Stomach smooth muscle (tissue), 2 donors: ENCODE data around the gene SOWAHD.
A peak's percentile ranks its signal among the peaks of the same experiment; 100 is the strongest.
"Not testable (repeated sequence)": the region's sequence is repeated elsewhere in the genome, so short reads cannot be mapped to it uniquely, and the experiment has no call there.

Experiments
- H3K27ac ChIP-seq: one replicate; pipeline ENCODE4 v1.7.0; 2013; ENCODE audit warnings: mild to moderate bottlenecking, low read length, inconsistent platforms
- H3K27me3 ChIP-seq, 2 donors: one replicate each; pipeline ENCODE4 v1.7.0; 2013; ENCODE audit warnings: low read length in 2 of 2; ENCODE audit not compliant: insufficient read depth in 2 of 2, control insufficient read depth in 1 of 2
- H3K36me3 ChIP-seq, 2 donors: one replicate each; pipeline ENCODE4 v1.7.0; 2013; ENCODE audit warnings: low read length in 2 of 2; ENCODE audit not compliant: control insufficient read depth in 2 of 2, insufficient read depth in 2 of 2
- H3K4me1 ChIP-seq: one replicate; pipeline ENCODE4 v1.7.0; 2013; ENCODE audit warnings: low read length; ENCODE audit not compliant: control insufficient read depth, insufficient read depth
- H3K4me3 ChIP-seq, 2 donors: one replicate each; pipeline ENCODE4 v1.7.0; 2013; ENCODE audit warnings: low read length in 2 of 2
- H3K9ac ChIP-seq, 2 donors: one replicate each; pipeline ENCODE4 v1.7.0; 2013; ENCODE audit warnings: low read length in 2 of 2, mild to moderate bottlenecking in 1 of 2
- H3K9me3 ChIP-seq, 2 donors: one replicate each; pipeline ENCODE4 v1.7.0; 2013; ENCODE audit warnings: low read length in 2 of 2; ENCODE audit not compliant: control insufficient read depth in 2 of 2
- donor health status: healthy.
- donor health status: Pancreatic carcinoma.

Gene SOWAHD

DNA sequence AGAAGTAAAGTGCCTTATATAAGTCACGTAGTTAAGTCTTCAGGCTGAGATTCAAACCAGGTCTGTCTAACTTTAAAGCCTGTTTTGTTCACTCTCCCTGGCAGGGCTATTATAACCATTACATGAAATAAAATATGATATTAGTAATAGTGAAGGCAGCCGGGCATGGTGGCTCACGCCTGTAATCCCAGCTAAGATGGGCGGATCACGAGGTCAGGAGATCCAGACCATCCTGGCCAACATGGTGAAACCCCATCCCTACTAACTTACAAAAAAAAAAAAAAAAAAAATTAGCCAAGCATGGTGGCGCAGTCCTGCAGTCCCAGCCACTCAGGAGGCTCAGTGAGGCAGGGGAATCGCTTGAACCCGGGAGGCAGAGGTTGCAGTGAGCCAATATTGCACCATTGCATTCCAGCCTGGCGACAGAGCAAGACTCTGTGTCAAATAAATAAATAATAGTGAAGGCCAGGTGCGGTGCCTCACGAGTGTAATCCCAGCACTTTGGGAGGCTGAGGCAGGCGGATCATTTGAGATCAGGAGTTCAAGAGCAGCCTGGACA lies 22.1 kb upstream of the SOWAHD start:
- Histone ChIP-seq H3K9me3 (no peaks in the 10 kb centered on the region), H3K27me3 (peaks cover 0 to 12% of the 10 kb centered on the region in 2 donors), H3K36me3 (no peaks in the 10 kb centered on the region), H3K27ac (no peak overlapping the region), H3K4me1 (peaks cover 6% of the 10 kb centered on the region), H3K4me3 (no peak overlapping the region), H3K9ac (no peak overlapping the region)

DNA sequence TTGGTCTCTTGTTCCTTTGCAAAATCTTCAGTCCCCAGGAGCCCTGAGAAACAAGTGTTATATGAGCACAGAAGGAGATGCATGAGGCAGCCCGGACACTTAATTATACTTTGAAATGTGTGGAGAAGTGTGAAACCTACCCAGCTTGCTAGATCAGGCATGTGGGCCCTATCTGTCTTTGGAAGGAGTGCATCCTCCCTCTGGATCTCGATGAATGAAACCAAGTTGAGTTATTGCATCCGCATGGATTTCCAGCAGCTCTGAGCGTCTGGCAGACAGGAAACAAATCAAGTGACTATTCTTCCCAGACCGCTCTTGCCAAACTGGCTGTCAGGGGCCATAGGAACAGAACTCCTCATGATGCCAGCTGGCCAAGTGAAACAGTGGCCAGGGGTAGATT lies 19.6 kb upstream of the SOWAHD start:
- no peaks in the 10 kb centered on the region for H3K9me3 ChIP-seq
- no peak overlapping the region for H3K4me3 ChIP-seq
- H3K4me1 ChIP-seq = peaks cover 6% of the 10 kb centered on the region
- peaks cover 0 to 9% of the 10 kb centered on the region in 2 donors for H3K27me3 ChIP-seq
- no peaks in the 10 kb centered on the region for H3K36me3 ChIP-seq
- no peak overlapping the region for H3K9ac ChIP-seq
- H3K27ac ChIP-seq = no peak overlapping the region

DNA sequence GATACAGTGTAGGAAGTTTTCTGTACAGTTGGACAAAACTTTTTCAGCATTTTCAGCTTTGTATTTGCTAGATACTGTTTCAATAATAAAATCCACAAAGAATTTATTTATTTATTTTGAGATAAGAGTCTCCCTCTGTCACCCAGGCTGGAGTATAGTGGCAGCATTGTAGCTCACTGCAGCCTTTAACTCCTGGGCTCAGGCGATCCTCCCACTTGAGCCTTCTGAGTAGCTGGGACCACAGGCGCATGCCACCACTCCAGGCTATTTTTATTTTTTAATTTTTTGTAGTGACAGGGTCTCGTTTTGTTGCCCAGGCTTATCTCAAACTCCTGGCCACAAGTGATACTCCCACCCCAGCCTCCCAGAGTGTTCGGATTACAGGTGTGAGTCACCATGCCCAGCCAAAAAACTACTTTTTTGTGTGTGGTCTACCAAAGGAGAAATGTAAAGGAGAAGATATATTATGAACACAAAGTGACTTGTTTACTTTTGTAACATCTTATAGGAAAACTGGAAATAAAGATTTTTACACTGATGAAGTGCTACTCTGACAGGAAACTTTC lies 13.0 kb upstream of the SOWAHD start:
- no peaks in the 10 kb centered on the region for H3K27me3 ChIP-seq
- no peaks in the 10 kb centered on the region for H3K9me3 ChIP-seq
- no peaks in the 10 kb centered on the region for H3K4me1 ChIP-seq
- H3K36me3 ChIP-seq = no peaks in the 10 kb centered on the region
- no peak overlapping the region for H3K4me3 ChIP-seq
- no peak overlapping the region for H3K9ac ChIP-seq
- H3K27ac ChIP-seq = no peak overlapping the region

DNA sequence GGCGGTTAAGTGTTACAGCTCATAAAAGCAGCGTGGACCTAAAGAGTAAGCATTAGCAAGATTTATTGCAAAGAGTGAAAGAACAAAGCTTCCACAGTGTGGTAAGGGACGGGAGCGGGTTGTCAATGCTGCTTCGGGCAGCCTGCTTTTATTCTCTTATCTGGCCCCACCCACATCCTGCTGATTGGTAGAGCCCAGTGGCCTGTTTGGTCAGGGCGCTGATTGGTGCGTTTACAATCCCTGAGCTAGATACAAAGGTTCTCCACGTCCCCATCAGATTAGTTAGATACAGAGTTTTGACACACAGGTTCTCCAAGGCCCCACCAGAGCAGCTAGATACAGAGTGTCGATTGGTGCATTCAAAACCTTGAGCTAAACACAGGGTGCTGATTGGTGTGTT lies 8.3 kb upstream of the SOWAHD start:
- H3K27me3 ChIP-seq, H3K4me3 ChIP-seq, H3K9me3 ChIP-seq, H3K27ac ChIP-seq, H3K36me3 ChIP-seq, H3K4me1 ChIP-seq, H3K9ac ChIP-seq: not testable (repeated sequence)

DNA sequence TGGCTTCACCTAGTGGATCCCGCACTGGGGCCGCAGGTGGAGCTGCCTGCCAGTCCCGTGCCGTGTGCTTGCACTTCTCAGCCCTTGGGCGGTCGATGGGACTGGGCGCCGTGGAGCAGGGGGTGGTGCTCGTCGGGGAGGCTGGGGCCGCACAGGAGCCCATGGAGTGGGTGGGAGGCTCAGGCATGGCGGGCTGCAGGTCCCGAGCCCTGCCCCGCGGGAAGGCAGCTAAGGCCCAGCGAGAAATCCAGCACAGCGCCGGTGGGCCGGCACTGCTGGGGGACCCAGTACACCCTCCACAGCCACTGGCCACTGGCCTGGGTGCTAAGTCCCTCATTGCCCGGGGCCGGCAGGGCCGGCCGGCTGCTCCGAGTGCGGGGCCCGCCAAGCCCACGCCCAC lies 7.6 kb upstream of the SOWAHD start:
- H3K4me3 ChIP-seq, H3K9ac ChIP-seq, H3K4me1 ChIP-seq, H3K9me3 ChIP-seq, H3K27ac ChIP-seq, H3K27me3 ChIP-seq, H3K36me3 ChIP-seq: not testable (repeated sequence)

DNA sequence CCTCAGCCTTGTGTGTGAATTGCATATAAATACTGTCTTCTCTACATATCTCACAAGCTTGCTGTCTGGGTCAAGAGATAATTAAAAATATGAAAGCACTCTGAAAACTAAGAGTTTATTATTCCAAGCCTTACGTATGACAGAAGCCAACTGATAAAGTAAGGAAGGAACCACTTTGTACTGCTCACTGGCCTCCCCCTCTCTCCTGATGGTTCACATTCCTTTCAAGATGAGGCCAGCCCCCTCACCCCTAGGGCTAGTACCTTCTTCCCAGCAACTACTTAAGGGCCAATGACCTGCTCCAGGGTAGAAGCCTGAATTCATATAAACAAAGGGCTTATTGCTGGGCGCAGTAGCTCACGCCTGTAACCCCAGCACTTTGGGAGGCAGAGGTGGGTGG lies 5.4 kb upstream of the SOWAHD start:
- H3K27ac ChIP-seq = no peak overlapping the region

DNA sequence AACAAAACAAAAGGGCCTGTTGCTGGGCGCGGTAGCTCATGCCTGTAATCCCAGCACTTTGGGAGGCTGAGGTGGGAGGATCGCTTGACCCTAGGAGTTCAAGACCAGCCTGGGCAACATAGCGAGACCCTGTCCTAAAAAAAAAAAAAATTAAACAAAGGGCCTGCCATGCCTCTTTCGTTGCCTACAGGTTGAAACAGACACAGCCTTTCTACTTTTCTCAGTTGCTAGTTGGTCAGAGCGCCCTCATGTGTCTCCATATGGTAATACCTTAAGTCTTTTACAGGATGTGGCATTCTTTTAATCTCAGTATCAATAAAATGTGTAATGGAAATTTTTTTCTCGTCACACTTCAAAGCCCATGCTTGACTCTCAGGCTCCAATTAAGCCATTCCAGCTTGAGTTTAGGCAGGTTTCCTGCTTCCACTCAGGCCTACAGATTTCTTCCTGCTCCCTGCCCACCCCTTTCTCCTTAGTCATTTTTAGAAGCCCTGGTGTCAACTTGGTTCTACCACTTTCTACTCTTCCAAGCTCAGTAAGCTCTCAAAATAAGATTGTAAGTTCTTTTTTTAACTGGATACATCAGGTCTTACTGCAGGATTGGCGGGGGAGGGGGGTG lies 4.6 kb upstream of the SOWAHD start:
- peaks cover 6% of the 10 kb centered on the region for H3K4me1 ChIP-seq
- H3K27me3 ChIP-seq = peaks cover 0 to 6% of the 10 kb centered on the region in 2 donors
- H3K27ac ChIP-seq = no peak overlapping the region
- no peak overlapping the region for H3K9ac ChIP-seq
- no peaks in the 10 kb centered on the region for H3K36me3 ChIP-seq
- H3K9me3 ChIP-seq = no peaks in the 10 kb centered on the region
- H3K4me3 ChIP-seq = no peak overlapping the region

More for the DNA sequence above, 5.4 kb upstream of the SOWAHD start:
- H3K9ac ChIP-seq = no peak overlapping the region
- no peaks in the 10 kb centered on the region for H3K9me3 ChIP-seq
- H3K27me3 ChIP-seq = peaks cover 0 to 4% of the 10 kb centered on the region in 2 donors
- no peak overlapping the region for H3K4me3 ChIP-seq
- H3K4me1 ChIP-seq = peaks cover 3% of the 10 kb centered on the region
- H3K36me3 ChIP-seq = no peaks in the 10 kb centered on the region

DNA sequence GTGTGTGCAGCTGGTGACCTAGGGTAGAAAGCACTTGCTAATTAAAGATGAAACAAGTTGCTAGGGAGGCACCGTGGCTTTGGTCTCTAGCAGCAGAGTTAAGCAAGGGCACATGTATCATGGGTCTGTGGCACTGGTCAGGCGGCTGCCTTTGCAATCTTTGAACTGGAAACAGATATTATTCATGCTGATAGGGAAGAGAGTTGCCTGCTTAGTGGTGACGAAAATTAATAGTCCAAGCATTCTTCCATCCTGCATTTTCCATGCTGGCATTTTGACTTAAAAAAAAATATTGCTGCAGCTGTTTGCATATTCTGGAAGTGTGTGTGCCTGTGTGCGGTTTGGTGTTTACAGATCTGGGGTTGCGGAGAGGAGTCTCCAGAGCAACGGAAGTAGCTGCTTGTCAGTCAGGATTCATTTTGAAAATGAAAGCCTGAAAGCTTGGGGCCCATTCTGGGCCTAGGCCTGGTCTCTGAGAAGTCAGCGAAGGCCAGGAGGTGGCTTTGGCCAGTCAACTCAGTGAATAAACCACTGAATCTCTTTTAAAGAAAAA lies 2.3 kb upstream of the SOWAHD start:
- peaks cover 12 to 17% of the 10 kb centered on the region in 2 donors for H3K27me3 ChIP-seq
- H3K27ac ChIP-seq = no peak overlapping the region
- H3K36me3 ChIP-seq = no peaks in the 10 kb centered on the region
- no peaks in the 10 kb centered on the region for H3K9me3 ChIP-seq
- H3K4me1 ChIP-seq = peaks cover 9% of the 10 kb centered on the region
- no peak overlapping the region for H3K9ac ChIP-seq
- no peak overlapping the region for H3K4me3 ChIP-seq

DNA sequence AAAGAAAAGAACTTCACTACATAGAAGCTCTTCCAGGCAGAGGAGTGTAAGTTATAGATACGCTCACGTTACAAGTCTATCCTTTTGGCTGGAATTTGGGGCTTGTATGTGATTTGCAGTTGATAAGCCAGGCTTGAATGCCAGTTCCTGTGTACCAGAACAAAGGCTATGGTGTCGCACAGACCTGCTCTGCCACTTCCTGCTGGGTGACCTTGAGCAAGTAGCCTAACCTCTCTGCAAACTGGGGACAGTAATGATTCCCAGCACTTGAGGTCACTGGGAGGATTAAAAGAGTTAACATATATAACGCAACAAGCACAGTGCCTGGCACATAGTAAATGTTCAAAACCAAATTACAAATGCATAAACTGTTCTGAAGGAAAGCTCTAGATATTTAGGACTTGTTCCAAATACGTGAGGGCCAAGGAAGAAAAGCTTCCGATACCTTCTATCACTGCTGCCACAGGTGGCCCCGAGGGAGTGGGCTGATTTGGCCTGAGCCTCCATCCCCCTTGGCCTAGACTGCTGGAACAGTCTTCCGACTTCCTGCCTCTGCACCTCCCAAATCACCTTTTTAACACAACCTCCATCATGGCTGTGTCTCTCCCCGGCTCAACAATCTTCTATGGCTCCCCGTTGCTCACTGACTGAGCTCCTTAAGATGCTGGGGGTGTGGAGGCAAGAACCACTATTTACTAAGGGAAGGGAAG lies 1.3 kb upstream of the SOWAHD start:
- Histone ChIP-seq H3K4me1 (peaks cover 9% of the 10 kb centered on the region), H3K9me3 (no peaks in the 10 kb centered on the region), H3K27ac (no peak overlapping the region), H3K27me3 (peaks cover 12 to 18% of the 10 kb centered on the region in 2 donors), H3K36me3 (no peaks in the 10 kb centered on the region), H3K4me3 (no peak overlapping the region), H3K9ac (no peak overlapping the region)

DNA sequence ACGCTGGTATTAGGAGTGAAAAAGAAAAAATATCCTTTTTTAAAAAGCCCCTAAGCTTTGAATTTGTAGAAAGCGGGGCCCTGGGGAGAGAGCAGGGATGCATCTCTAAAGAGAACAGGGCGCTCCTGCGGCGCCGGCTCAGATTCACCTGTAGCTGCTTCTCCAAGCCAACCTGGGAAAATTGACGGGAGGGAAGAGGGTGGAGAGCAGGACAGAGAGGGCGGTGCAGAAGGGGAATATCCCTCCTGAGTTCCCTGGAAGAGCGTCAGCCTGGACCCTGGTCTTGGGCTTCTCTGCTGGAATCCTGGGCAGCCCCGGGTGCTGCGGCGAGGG lies 776 bp upstream of the SOWAHD start:
- Histone ChIP-seq H3K4me3 (peak overlapping the region; percentile 19 to 66), H3K27ac (no peak overlapping the region), H3K9ac (no peak overlapping the region), H3K9me3 (no peaks in the 10 kb centered on the region), H3K27me3 (peaks cover 12 to 19% of the 10 kb centered on the region in 2 donors), H3K4me1 (peaks cover 9% of the 10 kb centered on the region), H3K36me3 (no peaks in the 10 kb centered on the region)
